Tibial nerve (tissue), 3 donors: ENCODE data around the gene MOB2.

ENCODE experiments used
- CTCF ChIP-seq, 5 experiments: fragments of 200-600 bp in 3 of 5; fragments of 450-650 bp in 2 of 5; sonication (generic) in 3 of 5; IDR thresholded peaks; one replicate each; pipeline ENCODE4 v1.5.1; 2016 to 2019; ENCODE audit warnings: antibody characterized with exemption in 5 of 5, mild to moderate bottlenecking in 3 of 5, moderate library complexity in 2 of 5
- POLR2A ChIP-seq, 2 donors: fragments of 450-650 bp; IDR thresholded peaks; one replicate each; pipeline ENCODE4 v1.6.1; 2017; ENCODE audit warnings: antibody characterized with exemption in 2 of 2, mild to moderate bottlenecking in 2 of 2, moderate library complexity in 2 of 2

- no peak for TF ChIP-seq CTCF (IDR thresholded peaks at IDR 0.05)
- TF ChIP-seq POLR2A (IDR thresholded peaks at IDR 0.05), result no peak
Observed at GRCh38 chr11:1455763-1456060, 30.9 kb downstream of the MOB2 start.
